DMS114 treated with DMSO at 0.1 percent for 48 hours (cell line): Measurements from ENCODE around the gene COLEC11.
A peak's percentile ranks its signal among the peaks of the same experiment; 100 is the strongest.
"Not testable (repeated sequence)": the region's sequence is repeated elsewhere in the genome, so short reads cannot be mapped to it uniquely, and the experiment has no call there.

Experiments
- DNase-seq: peaks from one replicate; lab custom pipeline; 2025; ENCODE audit not compliant: unreplicated experiment; lab: John Stamatoyannopoulos, UW

The COLEC11 gene

GRCh38 chr2:3594493-3595281 lies at the start of gene COLEC11:
TSS of gene COLEC11 (plus strand) at chr2:3595112. CDS start at chr2:3604341, 9,229 bp downstream.
- no peak for DNase-seq

- no peak for DNase-seq
These were observed 49.0 kb upstream of the COLEC11 start for GRCh38 chr2:3545788-3546478.

GRCh38 chr2:3547915-3548314 lies 47.0 kb upstream of the COLEC11 start:
- no peak for DNase-seq

- DNase-seq: no peak
These were observed 41.0 kb upstream of the COLEC11 start for GRCh38 chr2:3553946-3554345.

- no peak for DNase-seq
These were observed 37.2 kb upstream of the COLEC11 start for GRCh38 chr2:3557639-3558204.

- peak; percentile 91 for DNase-seq
These were observed 36.5 kb upstream of the COLEC11 start, which contains the start of gene RNASEH1 for GRCh38 chr2:3558205-3559014. TSS of gene RNASEH1 (minus strand) at chr2:3558333. CDS start at chr2:3558260, 73 bp downstream.

- DNase-seq: no peak
These were observed 31.4 kb upstream of the COLEC11 start for GRCh38 chr2:3563521-3563976.

GRCh38 chr2:3565117-3565516 lies 29.8 kb upstream of the COLEC11 start:
- no peak for DNase-seq

GRCh38 chr2:3566806-3567205 lies 28.1 kb upstream of the COLEC11 start:
- DNase-seq: no peak

- DNase-seq: not testable (repeated sequence)
These were observed 25.3 kb upstream of the COLEC11 start for GRCh38 chr2:3569656-3570055.

GRCh38 chr2:3571284-3571683 lies 23.6 kb upstream of the COLEC11 start:
- no peak for DNase-seq

- no peak for DNase-seq
These were observed 22.3 kb upstream of the COLEC11 start for GRCh38 chr2:3572620-3573019.

GRCh38 chr2:3574155-3574554 lies 20.8 kb upstream of the COLEC11 start:
- peak; percentile 37 for DNase-seq

GRCh38 chr2:3575534-3576262 lies 19.2 kb upstream of the COLEC11 start:
- DNase-seq: no peak

GRCh38 chr2:3576263-3576630 lies 18.7 kb upstream of the COLEC11 start:
- DNase-seq: not testable (repeated sequence)

GRCh38 chr2:3578987-3579386 lies 15.9 kb upstream of the COLEC11 start:
- DNase-seq: no peak

GRCh38 chr2:3580449-3580848 lies 14.5 kb upstream of the COLEC11 start:
- no peak for DNase-seq

- DNase-seq: no peak
These were observed 13.3 kb upstream of the COLEC11 start for GRCh38 chr2:3581367-3582262.

GRCh38 chr2:3584076-3584475 lies 10.8 kb upstream of the COLEC11 start:
- no peak for DNase-seq
